Activated naive CD4-positive, alpha-beta T cell treated with anti-CD3 and anti-CD28 coated beads, Interleukin-2, amount 50 U/mL, for 16 hours (primary cell): ENCODE results near the gene ROR2.
"Not testable (repeated sequence)": the region's sequence is repeated elsewhere in the genome, so short reads cannot be mapped to it uniquely, and the experiment has no call there.

ENCODE experiments used
- DNase-seq: peaks from one replicate; pipeline ENCODE4 v3.0.0-alpha.2; 2020

ROR2 gene

DNA sequence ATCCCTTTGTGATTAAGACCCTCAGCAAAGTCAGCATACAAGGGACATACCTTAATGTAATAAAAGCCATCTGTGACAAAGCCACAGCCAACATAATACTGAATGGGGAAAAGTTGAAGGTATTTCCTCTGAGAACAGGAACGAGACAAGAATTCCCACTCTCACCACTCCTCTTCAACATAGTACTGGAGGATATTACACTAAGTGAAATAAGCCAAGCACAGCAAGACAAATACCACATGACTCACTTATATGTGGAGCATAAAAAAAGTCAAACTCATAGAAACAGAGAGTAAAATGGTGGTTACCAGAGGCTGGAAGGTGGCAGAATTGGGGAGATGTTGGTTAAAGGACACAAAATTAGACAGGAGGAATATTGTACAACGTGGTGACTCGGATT is 408.3 kb downstream of the ROR2 start:
- no peak for DNase-seq

DNA sequence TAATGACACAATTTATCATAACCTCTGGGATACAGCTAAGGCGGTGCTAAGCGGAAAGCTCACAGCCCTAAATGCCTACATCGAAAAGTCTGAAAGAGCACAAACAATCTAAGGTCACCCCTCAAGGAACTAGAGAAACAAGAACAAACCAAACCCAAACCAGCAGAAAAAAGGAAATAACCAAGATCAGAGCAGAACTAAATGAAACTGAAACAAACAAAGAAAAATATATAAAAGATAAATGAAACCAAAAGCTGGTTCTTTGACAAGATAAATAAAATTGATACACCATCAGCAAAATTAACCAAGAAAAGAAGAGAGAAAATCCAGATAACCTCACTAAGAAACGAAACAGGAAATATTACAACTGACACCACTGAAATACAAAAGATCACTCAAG is 409.5 kb downstream of the ROR2 start:
- not testable (repeated sequence) for DNase-seq

DNA sequence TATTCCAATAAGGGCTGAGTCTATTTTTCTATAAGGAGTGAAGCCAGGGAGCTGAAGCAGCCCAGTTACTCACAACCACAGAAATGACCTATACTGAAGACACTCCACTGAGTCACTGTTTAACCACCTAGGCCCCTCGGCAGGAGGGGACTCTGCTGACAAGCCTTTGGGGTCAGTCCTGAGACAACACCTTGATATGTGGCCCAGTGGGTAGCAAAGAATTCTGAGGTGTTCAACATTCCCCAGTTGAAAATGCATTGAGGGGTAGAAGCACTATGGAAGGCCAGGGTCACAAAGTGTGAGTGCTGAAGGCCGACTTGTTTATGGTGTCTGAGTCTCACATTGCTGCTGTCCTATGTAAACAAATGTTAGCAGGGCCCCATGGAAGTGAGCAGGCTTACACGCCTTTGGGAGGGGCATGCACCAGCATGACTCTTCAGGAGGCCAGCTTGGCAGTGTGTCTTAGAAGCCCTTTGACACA is 413.8 kb downstream of the ROR2 start:
- DNase-seq = no peak

DNA sequence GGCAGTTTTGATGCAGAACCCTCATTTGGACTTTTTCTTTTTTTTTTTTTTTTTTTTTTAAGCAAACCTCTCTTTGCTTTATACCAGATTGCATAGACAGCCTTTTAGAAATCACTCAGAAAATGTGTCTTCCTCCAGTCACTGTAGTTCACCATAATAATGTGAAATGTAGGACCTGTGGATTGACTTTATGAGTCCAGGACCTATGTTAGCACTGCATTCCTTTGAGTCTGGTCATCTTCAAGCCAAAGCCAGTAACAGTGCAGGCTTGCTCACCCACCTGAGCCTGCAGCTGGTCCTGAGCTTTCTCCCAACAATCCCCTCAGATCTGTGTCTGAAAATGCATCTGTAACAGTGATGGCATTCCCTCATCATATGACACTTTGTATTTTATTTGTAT is 415.7 kb downstream of the ROR2 start:
- no peak for DNase-seq

DNA sequence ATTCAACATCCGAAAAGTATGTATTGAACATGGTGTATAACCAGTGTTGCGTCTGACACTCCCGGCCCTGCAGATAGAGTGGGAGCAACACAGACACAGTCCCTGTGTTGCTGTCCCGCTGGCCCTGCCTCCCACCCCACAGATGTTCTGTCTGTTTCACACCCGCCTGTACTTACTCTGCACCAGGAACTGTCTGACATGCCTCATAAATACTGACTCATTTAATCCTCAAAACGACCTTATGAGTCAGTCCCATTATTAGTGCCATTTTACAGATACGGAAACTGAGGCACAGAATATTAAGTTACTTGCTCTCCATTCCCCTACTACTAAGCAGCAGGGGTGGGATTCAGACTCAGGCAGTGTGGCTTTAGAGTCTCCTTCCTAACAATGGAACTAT is 416.6 kb downstream of the ROR2 start:
- DNase-seq = no peak

DNA sequence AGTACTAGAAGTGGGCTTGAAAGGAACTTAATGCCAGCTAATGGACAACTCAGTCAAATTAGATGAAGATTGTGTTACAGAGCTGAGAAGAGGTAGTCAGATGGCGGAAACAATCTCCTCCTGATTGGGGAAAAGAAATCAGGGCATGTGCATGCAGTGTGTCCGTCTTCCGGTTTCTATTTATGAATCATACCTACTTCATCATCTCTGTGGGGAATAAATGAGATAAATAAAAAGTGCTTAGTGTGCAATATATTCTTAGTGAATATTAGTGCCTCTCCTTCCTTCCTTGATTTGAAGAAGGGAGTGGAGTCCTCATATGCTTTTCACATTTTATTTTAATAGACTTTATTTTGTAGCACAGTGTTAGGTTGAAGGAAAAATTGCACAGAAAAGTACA is 417.7 kb downstream of the ROR2 start:
- no peak for DNase-seq

DNA sequence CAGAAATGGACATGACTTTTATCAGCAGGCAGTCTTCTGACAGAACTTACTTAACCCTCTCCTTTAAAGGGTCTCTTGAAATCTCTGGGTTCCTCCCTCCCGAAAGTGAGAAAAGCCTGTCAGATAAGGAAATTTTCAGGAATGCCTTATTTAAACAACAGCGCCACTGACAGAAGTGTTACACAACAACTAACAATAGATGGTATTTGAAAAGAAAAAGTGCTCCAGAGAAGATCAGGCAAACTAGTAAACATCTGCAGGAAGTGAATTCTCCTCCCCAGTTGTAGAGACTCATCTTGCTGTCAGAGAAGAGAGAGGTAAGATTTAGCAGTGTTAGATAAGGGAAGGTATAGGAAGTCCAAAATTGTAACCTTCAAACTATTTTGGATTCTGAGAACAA is 419.2 kb downstream of the ROR2 start:
- DNase-seq = no peak

DNA sequence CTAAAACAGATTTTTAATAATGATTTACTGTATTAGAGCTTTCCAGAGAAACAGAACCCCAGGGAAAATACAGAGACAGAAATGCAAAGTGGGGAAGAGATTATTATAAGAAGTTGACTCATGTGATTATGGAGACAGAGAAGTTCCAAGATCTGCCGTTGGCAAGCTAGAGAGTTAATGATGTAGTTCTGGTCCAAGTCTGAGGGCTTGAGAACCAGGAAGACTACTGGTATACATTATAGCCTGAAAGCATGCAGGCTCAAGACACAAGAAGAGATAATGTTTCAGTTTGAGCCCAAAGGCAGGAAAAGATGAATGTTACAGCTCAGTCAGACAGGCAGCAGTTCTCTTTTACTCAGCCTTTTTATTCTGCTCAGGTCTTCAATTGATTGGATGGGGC is 427.5 kb downstream of the ROR2 start:
- DNase-seq = no peak

DNA sequence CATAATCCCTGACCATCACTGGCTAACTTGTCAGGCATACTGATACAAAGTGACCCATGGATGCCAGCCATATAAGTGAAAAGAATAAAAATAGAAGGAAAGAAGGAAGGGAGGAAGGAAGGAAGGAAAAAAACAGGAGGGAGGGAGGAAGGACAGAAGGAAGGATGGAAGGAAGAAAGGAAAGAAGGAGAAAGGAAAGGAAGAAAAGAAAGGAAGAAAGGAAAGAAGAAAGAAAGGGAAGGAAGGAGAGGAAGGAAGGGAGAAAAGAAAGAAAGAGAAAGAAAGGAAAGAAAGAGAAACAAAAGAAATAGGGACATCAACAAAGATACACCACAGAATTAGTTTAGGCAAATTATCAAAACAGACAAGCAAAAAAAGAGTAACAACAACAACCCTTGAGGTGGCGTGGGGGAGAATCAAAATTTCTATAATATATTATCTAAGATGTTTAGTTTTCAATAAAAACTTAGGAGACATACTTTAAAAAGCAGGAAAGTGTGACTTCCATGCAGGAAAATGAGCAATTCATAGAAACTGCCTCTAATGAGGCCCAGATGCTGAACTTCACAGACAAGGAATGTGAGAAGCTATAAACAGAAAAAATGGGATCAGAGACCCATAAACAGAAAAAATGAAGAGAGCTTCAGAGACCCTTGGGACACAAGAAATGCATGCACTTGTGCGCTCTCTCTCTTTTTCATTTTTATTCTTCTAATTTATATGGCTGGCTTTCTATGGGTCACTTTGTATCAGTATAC is 430.3 kb downstream of the ROR2 start:
- DNase-seq = no peak

DNA sequence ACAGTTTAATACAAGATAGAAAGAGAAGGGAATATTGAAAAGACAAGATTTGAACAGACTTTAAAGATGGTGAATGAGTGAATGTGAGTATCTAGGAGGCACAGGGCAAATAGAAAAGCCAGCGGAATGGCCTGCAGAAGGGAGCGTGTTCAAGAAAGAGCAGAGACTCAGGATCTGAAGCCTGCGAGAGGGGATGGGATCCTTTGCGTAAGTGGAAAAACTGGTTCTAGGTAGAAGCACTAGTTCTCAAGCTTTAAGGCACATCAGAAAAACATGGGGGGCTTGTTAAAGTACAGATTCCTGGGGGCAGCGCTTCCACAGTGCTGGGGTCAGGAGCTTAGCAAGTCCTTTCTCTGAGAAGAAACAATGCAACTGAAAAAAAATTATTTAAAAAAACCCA is 431.6 kb downstream of the ROR2 start:
- DNase-seq = no peak

DNA sequence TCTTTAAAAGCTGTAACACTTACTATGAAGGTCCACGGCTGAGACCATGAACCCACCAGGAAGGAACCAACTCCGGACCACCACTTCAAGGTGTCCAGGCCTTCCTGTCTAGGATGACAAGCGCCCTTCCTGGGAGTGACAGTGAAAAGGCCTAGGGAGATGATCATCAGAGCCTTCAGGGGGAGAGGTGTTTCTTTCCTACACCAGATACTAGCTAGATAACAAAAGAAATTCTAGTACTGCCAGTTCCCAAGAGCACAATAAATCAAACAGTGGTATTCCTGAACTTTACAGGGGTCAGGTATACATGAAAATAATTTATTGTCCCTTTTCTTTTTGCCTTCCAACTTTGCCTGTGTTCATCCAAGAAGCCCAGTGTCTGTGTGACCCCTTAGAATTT is 432.2 kb downstream of the ROR2 start:
- DNase-seq = no peak

DNA sequence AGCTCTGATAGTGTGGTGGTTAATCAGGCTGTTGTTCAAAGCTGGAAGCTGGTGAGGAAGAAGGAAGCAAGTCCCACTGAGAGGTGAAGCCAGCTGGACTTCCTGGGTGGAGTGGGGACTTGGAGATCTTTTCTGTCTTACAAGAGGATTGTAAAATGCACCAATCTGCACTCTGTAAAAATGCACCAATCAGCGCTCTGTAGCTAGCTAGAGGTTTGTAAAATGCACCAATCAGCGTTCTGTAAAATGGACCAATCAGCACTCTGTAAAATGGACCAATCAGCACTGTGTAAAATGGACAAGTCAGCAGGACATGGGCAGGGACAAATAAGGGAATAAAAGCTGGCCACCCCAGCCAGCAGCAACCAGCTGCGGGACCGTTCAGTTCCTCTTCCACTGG is 432.7 kb downstream of the ROR2 start:
- DNase-seq = not testable (repeated sequence)

DNA sequence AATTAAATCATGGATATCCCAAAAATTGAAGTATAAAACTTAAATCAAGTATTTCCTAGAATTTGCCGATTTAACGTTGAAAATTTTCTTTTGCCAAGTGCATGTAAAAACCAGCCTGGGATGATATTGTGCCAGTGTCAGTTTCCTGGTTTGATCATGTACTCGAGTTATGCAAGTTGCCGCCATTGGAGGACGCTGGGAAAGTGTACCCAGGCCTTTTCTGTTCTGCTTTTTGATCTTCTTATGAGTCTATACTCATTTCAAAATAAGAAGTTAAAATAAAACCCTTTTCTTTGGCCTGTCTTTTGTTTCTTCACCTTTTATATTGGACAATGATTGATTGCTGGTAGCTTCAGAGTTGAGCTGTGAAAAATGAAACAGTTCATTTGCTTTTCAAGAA is 433.3 kb downstream of the ROR2 start:
- no peak for DNase-seq

DNA sequence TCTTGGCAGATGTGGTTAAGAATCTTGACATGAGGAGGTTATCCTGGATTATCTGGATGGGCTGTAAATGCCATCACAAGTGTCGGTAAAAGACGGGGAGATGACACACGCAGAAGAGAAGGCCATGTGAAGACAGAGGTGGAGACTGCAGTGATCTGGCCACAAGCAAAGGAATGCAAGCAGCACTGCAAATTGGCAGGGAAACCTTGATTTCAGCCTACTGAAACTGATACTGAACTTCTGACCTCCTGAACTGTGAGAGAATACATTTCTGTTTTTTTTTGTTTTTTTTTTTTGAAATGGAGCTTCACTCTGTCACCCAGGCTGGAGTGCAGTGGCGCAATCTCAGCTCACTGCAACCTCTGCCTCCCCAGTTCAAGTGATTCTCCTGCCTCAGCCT is 433.9 kb downstream of the ROR2 start:
- no peak for DNase-seq

DNA sequence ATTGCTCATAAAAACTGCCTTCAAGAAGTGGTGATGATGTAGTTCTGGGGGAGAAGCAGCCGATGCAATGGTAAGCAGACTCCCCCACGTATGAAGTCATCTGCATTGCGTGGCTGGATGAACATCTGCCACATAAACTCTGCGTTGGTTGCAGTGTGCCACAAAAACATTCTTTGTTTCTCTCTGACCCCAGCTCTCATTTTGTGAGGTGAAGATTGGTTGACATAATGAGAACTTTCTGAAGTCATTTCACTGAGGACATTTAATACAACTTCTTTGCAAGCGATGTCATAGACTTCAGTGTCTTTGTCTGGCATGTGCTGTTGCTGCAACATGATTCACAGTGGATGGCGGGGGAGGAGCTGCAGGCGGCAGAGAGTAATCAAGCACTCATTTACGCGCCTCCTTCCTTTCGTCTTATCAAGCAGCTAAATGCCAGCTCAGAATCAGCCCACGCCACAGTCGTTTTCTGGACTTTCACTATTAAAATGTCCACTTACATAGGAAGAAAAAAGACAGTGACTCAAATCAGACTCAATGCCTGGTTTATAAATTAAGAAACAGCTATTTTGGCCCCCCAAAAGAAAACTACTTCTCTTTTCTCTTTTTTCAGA is 434.8 kb downstream of the ROR2 start:
- no peak for DNase-seq
